NCI-H460 (cell line): Measurements from ENCODE around the gene PCDHGA1. TPM values are rescaled to one million over a fixed set of nuclear protein-coding genes. Genes with fewer than 3 reads are reported as not detected.
"Not testable (repeated sequence)": the region's sequence is repeated elsewhere in the genome, so short reads cannot be mapped to it uniquely, and the experiment has no call there.

Source experiments
- DNase-seq: peaks from one replicate; pipeline ENCODE4 v3.0.0-alpha.2; 2016; ENCODE audit warnings: low read depth; ENCODE audit errors: extremely low read depth
- total RNA-seq: library from RNA; depleted of rRNA; stranded (reverse); fragments of >200 nt; shearing (Covaris generic); gene quantifications from 2 replicates; pipeline ENCODE4 v1.2.3, GENCODE V29; 2014

Gene PCDHGA1
- total RNA-seq, 1 experiment from 2014 or later: 1.6 TPM

DNA sequence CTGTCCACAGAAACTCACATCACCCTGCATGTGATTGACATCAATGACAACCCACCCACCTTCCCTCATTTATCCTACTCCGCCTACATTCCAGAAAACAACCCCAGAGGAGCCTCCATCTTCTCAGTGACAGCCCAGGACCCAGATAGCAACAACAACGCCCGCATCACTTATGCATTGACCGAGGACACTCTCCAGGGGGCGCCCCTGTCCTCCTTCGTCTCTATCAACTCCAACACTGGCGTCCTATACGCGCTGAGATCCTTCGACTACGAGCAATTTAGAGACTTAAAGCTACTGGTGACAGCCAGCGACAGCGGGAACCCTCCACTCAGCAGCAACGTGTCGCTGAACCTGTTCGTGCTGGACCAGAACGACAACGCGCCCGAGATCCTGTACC lies 15.0 kb downstream of the PCDHGA1 start:
- DNase-seq: no peak

DNA sequence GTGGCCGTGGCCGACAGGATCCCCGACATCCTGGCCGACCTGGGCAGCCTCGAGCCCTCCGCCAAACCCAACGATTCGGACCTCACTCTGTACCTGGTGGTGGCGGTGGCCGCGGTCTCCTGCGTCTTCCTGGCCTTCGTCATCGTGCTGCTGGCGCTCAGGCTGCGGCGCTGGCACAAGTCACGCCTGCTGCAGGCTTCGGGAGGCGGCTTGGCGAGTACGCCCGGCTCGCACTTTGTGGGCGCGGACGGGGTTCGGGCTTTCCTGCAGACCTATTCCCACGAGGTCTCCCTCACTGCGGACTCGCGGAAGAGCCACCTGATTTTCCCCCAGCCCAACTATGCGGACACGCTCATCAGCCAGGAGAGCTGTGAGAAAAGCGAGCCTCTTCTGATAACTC lies 15.7 kb downstream of the PCDHGA1 start:
- not testable (repeated sequence) for DNase-seq

GRCh38 chr5:141349917-141350619 lies 19.8 kb downstream of the PCDHGA1 start, which contains the start of gene PCDHGB1:
Gene PCDHGB1, plus strand, starts transcription at chr5:141350099. Its CDS starts 162 bp downstream, at chr5:141350261.
- DNase-seq: peak; percentile 66

GRCh38 chr5:141351591-141351990 lies 21.3 kb downstream of the PCDHGA1 start:
- no peak for DNase-seq

- DNase-seq: no peak
Measured at GRCh38 chr5:141354900-141355469, 24.7 kb downstream of the PCDHGA1 start, which contains the start of gene PCDHGA4. Gene PCDHGA4, plus strand, starts transcription at chr5:141355021. Its CDS starts 87 bp downstream, at chr5:141355108.

DNA sequence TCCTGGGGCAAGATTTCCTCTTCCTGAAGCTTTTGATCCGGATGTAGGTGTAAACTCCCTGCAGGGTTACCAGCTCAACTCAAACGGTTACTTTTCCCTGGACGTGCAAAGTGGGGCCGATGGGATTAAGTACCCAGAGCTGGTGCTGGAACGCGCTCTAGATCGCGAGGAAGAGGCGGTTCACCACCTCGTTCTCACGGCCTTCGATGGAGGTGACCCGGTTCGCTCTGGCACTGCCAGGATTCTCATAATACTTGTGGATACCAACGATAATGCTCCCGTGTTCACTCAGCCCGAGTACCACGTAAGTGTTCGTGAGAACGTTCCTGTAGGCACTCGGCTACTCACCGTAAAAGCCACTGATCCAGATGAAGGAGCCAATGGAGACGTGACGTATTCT lies 25.3 kb downstream of the PCDHGA1 start:
- no peak for DNase-seq

GRCh38 chr5:141356133-141356532 lies 25.8 kb downstream of the PCDHGA1 start:
- no peak for DNase-seq

GRCh38 chr5:141356950-141357349 lies 26.6 kb downstream of the PCDHGA1 start:
- no peak for DNase-seq

GRCh38 chr5:141359790-141360426 lies 29.6 kb downstream of the PCDHGA1 start, which contains the start of gene PCDHGB2:
Gene PCDHGB2, plus strand, starts transcription at chr5:141359994. Its CDS starts 142 bp downstream, at chr5:141360136.
- DNase-seq: peak; percentile 56

DNA sequence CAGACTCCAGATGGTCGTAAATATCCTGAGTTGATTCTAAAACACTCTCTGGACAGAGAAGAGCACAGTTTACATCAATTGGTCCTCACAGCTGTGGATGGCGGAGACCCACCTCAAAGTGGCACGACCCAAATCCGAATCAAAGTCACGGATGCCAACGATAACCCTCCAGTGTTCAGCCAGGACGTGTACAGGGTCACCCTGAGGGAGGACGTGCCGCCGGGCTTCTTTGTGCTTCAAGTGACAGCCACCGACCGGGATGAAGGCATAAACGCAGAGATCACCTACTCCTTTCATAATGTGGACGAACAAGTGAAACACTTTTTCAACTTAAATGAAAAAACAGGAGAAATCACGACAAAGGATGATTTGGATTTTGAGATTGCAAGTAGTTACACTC lies 30.4 kb downstream of the PCDHGA1 start:
- no peak for DNase-seq

DNA sequence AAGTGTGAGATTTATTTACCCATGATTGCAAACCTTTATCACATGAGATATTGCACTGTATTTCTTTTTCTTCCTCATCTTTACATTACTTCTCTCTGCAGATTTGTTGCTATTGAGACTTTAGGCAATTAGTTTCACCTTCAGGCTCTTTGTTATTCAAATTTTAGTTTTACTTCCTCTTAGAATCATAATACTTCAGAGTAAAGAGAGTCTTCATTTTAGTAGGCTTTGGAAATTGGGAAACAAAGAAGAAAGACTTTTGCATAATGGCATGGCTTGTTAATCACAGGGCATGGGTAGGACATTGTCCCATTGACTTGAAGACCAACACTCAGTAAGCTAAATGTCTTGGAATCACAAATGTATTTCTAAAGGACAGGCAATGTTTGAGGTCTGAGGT lies 32.4 kb downstream of the PCDHGA1 start:
- no peak for DNase-seq

DNA sequence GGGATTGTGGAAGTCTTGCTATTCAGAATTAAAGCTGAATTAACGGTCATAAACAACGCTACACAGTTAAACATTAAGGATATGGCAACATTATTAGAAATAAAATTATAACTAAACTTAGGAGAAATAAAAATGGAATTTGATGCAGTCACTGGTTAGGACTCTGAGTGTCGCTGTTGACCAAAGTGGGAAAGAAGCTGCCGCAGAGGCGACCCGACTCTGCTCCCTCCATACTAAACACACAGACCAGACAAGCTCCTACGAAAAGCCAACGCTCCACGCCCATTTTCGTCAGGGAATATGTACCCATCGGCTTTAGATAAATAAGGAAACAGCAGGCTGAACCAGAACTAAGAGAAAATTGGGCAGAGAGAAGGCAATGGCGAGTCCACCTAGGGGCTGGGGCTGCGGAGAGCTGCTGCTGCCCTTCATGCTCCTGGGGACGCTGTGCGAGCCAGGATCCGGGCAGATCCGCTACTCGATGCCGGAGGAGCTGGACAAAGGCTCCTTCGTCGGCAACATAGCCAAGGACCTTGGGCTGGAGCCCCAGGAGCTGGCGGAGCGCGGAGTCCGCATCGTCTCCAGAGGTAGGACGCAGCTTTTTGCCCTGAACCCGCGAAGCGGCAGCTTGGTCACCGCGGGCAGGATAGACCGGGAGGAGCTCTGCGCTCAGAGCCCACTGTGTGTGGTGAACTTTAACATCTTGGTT lies 33.8 kb downstream of the PCDHGA1 start, which contains the start of gene PCDHGA5:
Gene PCDHGA5, plus strand, starts transcription at position 211 of the 709 bp plus-strand sequence. Its CDS starts 169 bp downstream, at position 380.
- no peak for DNase-seq

GRCh38 chr5:141366016-141366896 lies 35.9 kb downstream of the PCDHGA1 start:
- DNase-seq: no peak

DNA sequence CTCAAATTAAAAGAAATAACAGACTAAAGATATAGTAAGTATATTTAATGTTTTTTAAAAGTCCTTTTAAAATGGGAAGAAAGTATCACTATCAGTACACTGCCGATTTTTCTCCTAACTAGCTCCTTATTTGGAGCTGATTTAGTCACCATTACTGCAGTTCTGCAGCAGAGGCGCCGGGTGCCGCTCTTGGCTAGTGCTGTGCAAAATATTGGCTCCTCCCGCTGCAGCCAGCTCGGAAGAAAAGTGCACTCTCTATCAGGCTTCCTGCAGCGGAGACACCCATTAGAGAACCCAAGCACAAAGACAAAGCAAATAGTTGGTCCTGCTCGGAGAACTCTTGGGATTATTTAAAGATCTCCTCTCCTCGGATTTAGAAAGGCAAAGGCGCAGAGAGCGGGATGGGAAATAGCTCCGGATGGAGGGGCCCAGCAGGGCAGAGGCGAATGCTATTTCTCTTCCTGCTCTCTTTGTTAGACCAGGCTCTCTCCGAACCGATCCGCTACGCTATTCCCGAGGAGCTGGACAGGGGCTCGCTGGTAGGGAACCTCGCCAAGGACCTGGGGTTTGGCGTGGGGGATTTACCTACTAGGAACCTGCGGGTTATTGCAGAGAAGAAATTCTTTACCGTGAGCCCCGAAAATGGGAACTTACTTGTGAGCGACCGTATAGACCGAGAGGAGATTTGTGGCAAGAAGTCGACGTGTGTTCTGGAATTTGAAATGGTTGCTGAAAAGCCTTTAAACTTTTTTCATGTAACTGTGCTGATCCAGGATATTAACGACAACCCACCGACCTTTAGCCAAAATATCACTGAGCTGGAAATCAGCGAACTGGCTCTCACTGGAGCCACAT lies 39.9 kb downstream of the PCDHGA1 start, which contains the start of gene PCDHGB3:
Gene PCDHGB3, plus strand, starts transcription at position 249 of the 855 bp plus-strand sequence. Its CDS starts 153 bp downstream, at position 402.
- DNase-seq: no peak

DNA sequence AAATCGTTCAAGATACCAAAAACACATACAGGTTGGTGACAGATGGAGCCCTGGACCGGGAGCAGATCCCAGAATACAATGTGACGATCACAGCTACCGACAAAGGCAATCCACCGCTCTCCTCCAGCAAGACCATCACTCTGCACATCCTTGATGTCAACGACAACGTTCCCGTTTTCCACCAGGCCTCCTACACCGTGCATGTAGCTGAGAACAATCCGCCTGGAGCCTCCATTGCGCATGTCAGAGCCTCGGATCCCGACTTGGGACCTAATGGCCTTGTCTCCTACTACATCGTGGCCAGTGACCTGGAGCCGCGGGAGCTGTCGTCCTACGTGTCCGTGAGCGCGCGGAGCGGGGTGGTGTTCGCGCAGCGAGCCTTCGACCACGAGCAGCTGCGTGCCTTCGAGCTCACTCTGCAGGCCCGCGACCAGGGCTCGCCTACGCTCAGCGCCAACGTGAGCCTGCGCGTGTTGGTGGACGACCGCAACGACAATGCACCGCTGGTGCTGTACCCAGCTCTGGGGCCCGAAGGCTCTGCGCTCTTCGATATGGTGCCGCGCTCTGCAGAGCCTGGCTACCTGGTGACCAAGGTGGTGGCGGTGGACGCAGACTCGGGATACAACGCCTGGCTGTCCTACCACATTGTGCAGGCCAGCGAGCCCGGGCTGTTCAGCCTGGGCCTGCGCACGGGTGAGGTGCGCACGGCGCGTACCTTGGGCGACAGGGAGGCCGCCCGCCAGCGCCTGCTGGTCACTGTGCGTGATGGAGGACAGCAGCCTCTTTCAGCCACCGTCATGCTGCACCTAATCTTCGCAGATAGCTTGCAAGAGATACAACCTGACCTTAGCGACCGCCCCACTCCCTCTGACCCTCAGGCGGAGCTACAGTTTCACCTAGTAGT lies 41.5 kb downstream of the PCDHGA1 start:
- no peak for DNase-seq

DNA sequence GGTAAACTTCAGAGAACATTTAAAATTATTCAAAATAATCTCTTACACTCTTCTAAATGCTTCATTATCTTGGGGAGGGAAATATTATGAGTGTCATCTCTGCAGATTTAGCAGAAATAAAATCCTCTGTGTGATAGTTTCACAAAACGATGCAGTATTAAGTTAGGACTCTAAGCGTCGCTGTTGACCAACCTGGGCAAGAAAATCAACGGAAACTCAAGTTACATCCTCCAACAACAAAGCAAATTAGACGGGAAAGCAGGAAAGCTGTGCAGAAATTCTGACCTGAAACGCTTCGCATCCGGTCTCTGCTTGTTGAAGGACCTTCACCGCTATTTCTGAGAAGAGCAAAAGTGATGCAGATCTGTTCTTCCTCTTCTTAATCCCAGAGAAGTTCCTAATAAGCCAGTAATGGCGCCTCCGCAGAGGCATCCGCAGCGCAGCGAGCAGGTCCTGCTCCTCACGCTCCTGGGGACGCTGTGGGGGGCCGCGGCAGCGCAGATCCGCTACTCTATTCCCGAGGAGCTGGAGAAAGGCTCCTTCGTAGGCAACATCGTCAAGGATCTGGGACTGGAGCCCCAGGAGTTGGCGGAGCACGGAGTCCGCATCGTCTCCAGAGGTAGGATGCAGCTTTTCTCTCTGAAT lies 43.5 kb downstream of the PCDHGA1 start, which contains the start of gene PCDHGA6:
Gene PCDHGA6, plus strand, starts transcription at position 219 of the 645 bp plus-strand sequence. Its CDS starts 193 bp downstream, at position 412.
- DNase-seq: no peak

DNA sequence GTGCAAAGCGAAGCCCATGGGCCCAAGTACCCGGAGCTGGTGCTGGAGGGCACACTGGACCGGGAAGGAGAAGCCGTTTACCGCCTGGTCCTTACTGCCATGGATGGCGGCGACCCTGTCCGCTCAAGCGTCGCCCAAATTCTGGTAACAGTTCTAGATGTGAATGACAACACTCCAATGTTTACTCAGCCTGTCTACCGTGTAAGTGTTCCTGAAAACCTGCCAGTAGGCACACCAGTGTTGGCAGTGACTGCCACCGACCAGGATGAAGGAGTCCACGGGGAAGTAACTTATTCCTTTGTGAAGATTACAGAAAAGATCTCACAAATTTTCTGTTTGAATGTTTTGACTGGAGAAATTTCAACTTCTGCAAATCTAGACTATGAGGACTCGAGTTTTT lies 44.3 kb downstream of the PCDHGA1 start:
- no peak for DNase-seq
